ENCODE data around the gene ATG16L1.

- TF ChIP-seq CTCF (conservative IDR thresholded peaks at IDR 0.05; ENCODE audit: low read length) (no peak), EZH2phosphoT487 (IDR thresholded peaks at IDR 0.05; ENCODE audit: borderline replicate concordance, low read depth, low read length) (no peak)
Measured at GRCh38 chr2:233319256-233319655, 67.8 kb downstream of the ATG16L1 start.
